Skin of body (tissue), 2 donors: ENCODE results near the gene CT47C1. TPM values are rescaled to one million over a fixed set of nuclear protein-coding genes. Genes with fewer than 3 reads are reported as not detected.
"Not testable (repeated sequence)": the region's sequence is repeated elsewhere in the genome, so short reads cannot be mapped to it uniquely, and the experiment has no call there.

ENCODE experiments used
- DNase-seq: peaks from one replicate; lab custom pipeline; 2025; lab: John Stamatoyannopoulos, UW
- total RNA-seq: library from RNA; depleted of rRNA; stranded (reverse); fragments of >200 nt; gene quantifications from one replicate; pipeline ENCODE4 v1.2.3, GENCODE V29; 2014

Gene CT47C1
- not detected for total RNA-seq

DNA sequence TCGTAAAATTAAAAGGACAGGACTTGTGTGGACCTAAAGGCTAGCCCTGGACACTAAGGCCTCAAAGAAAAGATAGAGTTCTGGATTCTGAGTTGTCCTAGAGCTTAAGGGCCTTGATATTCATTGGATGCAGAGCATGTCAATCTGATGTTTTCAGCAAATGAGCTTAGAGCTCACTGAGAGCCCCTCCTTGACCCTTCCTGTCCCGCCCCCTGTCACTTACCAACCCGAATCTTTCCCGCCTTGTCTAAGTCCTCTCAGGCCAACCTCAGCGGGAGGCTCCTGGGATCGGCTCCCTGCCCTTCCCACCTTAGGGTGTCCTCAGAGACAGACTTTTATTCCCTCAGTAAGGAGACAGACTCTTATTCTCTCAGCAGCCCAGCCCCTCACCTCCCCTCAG lies at the start of gene CT47C1:
CT47C1 (plus strand) TSS at position 250 of the 400 bp plus-strand sequence. CDS start 233 bp downstream, outside the sequence.
- DNase-seq, result no peak

DNA sequence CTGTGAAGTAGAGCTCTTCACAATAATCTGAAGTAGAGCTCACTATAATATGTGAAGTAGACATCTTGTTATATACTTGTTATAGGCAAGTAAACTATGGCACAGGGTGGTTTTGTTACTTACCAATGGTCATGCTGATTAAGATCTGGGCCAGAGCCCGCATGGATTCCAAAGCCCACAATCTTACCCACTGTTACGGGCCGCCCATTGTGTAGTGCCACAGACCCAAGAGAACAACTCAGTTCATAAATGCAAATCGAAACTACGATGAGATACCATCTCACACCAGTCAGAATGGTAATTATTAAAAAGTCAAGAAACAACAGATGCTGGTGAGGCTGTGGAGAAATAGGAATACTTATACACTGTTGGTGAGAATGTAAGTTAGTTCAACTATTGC lies 46.9 kb upstream of the CT47C1 start:
- DNase-seq, result no peak

DNA sequence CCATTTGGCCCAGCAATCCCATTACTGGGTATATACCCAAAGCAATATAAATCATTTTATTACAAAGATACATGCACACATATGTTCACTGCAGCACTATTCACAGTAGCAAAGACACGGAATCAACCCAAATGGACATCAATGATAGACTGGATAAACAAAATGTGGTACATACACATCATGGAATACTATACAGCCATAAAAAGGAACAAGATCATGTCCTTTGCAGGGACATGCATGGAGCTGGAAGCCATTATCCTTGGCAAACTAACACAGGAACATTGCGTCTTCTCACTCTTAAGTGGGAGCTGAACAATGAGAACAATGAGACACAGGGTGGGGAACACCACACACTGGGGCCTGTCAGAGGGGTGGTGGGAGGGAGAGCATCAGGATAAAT lies 46.4 kb upstream of the CT47C1 start:
- DNase-seq, result not testable (repeated sequence)

DNA sequence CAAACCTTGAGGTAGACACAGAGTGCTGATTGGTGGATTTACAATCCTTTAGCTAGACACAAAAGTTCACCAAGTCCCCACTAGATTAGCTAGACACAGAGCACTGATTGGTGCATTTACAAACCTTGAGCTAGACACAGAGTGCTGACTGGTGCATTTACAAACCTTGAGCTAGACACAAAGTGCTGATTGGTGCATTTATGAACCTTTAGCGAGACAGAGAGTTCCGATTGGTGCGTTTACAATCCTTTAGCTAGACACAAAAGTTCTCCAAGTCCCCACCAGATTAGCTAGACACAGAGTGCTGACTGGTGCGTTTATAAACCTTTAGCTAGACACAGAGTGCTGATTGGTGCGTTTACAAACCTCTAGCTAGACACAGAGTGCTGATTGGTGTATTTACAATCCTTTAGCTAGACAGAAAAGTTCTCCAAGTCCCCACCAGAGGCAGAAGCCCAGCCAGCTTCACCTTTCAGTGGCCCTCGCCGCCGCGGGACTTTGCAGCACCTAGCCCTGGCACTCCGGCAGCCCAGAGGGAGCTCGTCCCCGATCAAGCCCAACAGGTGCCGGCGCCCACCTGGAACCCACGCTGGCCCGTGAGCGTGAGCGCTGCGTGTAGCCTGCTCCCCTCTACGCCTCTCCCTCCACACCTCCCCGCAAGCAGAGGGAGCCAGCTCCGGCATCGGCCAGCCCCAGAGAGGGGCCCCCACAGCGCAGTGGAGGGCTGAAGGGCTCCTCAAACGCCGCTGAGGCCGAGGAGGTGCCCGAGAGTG lies 44.6 kb upstream of the CT47C1 start:
- DNase-seq, result not testable (repeated sequence)

DNA sequence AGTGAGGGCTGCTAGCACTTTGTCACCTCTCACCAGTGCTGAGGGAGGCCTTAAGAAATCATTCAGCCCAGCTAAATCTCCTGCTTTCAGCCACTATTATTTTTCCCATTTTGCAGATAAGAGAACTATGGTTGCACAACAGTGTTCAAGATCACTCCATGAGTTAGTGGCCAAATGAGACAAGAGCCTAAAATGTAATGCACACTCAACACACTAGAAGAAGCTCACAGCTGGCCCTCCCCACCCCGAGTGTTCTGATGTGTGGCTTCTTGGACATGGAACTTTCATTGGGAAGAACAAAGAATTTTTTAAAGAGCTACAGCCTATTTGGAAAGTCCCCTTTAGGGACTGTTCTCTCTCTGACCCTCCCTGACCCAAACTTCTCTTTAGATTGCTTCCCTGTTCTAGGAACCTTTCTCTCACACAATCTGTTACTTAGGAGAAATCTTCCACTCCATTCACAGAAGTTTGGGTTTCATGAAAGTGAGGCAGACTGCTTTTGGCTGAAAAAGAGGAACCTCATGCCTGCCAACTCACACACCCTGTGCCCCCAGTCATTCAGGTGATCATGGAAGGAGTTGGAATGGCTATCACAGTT lies 44.0 kb upstream of the CT47C1 start:
- DNase-seq, result no peak

DNA sequence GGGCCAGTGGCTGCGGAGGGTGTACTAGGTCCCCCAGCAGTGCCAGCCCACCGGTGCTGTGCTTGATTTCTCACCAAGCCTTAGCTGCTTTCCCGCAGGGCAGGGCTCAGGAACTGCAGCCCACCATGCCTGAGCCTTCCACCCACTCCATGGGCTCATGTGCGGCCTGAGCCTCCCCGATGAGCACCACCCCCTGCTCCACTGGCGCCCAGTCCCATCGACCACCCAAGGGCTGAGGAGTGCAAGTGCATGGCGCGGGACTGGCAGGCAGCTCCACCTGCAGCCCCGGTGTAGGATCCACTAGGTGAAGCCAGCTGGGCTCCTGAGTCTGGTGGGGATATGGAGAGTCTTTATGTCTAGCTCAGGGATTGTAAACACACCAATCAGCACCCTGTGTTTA lies 43.1 kb upstream of the CT47C1 start:
- DNase-seq, result not testable (repeated sequence)

DNA sequence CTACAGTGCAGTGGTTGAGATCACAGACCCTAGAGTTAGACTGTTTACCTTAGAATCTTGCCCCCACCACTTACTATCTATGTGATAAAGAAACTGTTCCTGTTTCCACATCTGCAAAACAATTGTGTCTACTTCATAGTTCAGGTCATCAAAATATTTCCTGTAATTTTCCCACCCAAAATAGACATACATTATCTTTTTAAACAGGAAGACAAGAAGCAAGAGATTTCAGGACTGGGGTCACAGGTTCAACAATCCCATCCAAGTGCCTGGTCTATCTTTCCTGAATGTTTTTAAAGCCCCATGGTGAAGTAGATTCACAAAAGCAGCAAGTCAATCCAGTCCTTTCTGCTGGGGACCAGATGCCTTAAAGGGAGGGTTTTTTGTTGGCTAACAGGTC lies 41.8 kb upstream of the CT47C1 start:
- DNase-seq, result no peak

DNA sequence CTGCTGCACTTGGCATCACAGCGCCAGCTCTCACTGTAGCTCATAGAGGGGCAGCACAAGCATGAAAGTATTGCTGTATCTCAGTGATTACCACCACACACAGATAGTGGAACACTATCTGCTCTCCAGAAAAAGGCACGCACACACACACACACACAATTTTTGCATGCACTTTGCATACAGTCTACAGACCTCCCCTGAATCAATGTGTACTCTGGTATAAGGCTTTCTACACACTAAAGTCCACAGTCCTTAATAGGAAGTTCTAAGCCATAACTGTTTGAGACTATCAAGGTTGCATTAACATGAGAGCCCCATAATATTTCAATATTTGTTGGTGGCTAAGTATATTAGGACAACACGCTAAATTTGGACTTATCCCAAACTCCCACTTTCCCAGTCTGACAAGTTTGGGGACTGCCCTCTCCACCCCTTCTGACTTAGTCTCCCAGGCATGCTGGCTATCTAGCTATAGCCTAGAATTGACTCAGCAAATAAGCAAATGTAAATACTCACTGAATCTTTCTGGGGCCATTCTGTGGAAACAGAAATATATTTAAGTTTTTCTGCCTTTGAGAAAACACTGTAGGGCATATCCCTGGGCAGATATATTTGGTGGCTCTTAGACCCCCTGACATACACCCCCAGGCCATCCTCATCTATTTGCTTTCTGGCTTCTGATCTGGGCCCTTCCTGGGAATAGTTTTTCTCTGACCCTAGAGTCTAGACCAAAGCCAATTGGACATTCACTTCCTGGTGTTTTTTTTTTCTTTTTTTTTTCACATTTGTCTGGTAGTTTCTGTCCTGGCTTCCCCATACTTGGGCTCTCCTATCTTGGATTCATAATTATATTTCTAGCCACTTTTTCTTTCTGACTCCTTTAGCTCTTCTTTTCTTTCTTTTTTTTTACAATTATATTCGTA lies 36.4 kb upstream of the CT47C1 start:
- DNase-seq, result no peak

DNA sequence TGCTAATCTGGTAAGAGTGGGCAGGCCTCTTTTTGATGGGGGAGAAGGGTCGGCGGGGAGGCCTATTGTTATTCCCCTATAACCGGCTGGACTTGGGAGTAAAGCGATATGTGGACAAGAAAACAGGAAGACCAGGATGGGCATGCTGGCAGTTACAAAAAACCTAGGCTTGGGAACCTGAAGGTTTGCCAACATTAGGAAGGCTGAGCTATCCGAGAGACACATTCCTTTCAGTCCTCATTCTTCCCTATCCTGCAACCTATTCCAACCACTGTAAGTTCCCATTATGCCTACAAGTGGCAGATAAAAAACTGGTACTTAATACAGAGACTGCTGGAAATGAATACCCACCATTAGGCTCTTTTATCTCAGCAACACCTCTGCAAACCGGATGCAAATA lies 32.4 kb upstream of the CT47C1 start:
- DNase-seq, result no peak

DNA sequence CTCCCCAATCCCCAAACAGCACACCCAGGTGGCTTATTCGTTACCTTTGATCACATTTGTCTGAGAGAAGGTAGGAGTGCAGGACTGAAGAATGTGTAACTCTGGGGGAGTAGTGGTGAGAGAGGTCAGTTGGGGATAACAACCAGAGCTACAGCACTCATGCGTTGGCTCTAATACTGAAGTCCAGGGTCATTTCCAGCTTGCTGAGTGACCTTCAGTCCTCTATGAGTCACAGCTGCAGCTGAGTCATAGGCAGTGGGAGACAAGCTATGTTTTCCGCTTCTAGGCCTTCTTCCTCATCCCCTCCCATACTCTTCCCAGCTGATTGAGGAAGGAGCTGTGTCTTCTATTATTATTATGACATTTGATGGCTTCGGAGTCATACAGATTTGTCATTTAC lies 31.6 kb upstream of the CT47C1 start:
- DNase-seq, result peak; percentile 0

DNA sequence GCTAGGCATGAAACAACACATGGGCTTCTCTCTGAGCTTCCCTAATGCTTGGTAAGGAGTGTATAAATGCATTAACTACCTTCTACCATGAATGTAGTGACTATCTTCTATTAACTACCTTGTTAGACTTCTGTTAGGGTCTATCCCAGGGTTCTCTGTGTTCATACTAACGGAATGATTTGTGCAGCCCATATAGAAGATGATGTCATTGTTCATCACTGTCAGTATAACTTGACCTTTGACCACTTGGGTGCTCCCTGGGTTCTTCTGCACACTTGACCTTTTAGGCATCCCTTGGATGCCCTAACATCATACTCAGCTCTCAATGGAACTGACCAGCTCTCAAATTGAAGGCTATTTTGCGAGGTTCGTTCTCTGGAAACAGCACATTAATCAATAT lies 30.8 kb upstream of the CT47C1 start:
- DNase-seq, result no peak

DNA sequence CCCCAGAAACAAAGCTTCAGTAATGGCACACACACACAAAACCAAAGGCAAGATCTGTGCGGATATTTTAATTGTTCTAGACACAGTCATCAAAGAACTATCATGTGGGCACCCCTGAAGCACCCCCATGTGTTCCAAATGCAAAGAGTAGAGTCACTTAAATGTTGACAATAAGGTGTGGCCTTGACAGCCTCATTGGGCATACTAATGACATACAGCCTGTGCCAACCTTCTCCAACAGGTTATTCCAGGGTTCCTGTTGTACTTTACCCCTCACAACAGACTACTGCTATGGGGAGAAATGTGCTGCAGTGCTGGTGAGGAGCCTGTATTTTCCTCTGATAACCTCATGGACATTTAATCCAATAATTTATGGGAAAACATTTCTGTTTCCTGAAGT lies 29.8 kb upstream of the CT47C1 start:
- no peak for DNase-seq

DNA sequence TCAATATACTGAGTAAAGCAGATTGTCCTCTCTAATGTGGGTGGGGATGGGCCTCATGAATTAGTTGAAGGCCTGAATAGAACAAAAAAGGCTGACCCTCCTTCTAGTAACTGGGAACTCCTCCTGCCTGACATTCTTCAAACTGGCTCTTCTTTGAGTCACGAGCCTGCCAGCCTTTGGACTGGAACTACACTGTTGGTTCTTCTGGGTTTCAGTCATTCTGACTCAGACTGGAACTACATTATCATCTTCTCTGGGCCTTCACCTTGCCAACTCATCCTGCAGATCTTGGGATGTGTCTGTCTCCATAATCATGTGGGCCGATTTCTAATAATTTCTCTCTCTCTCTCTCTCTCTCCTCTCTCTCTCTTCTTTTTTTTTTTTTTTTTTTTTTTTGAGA lies 26.9 kb upstream of the CT47C1 start:
- DNase-seq, result no peak

DNA sequence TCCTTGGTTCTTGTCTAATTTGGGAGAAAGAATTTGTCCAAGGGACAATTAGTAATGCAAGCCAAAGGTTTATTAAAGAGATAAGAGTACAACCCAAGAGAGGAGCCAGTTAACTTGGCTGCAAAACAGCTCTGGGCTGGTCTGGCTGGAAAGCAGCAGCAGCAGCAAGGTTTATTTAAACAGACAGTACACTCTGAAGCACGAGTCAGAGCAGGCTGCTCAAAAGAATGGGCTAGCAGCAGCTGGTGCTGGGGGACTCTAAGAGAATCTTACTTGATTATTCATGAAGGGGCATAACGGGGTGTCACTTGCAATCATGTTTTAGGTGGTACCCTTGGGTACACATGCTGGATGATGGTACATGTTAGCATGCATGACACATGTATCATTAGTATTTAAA lies 17.1 kb upstream of the CT47C1 start:
- DNase-seq, result no peak

DNA sequence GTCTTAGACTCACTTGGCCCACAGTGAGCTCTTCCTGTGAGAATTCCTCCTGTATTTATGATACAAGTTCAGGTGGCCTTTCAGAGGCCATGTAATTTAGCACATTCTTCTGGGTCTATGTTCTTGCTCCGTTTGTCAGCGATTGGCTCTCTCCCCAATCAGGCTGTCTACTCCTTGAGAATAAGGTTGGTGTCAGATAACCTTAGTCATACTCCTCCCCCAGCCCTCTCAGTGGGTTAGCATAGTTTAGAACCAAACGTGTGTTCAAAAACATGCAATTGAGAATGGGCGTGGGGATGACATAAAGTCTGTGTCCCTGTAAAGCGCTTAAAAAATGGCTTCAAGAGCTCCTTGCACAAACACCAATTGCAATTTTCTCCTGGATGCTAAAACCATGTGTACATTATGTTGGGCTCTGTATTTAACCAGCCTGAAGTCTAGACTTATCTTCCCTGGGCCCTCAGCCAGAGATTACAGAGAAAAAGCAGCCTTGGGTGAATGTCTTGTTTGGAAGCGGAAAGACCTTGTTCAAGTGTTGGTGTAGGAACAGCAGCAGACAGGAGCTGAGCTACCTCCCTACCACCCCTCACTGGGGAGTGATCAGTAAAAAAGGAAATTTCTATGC lies 9.9 kb upstream of the CT47C1 start:
- no peak for DNase-seq

DNA sequence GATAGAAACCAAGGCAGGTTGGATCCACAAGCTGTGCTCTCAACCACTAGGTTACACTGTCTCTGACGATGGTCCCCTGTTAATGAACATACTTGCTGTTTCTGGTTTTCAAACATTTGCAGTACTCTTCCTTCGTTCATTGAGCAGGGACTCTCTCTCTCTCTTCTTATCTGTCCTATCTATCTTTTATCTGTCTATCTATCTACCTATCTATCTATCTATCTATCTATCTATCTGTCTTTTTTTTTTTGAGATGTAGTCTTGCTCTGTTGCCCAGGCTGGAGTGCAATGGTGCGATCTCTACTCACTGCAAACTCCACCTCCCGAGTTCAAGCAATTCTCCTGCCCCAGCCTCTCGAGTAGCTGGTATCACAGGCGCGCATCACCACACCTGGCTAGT lies 9.4 kb upstream of the CT47C1 start:
- no peak for DNase-seq

DNA sequence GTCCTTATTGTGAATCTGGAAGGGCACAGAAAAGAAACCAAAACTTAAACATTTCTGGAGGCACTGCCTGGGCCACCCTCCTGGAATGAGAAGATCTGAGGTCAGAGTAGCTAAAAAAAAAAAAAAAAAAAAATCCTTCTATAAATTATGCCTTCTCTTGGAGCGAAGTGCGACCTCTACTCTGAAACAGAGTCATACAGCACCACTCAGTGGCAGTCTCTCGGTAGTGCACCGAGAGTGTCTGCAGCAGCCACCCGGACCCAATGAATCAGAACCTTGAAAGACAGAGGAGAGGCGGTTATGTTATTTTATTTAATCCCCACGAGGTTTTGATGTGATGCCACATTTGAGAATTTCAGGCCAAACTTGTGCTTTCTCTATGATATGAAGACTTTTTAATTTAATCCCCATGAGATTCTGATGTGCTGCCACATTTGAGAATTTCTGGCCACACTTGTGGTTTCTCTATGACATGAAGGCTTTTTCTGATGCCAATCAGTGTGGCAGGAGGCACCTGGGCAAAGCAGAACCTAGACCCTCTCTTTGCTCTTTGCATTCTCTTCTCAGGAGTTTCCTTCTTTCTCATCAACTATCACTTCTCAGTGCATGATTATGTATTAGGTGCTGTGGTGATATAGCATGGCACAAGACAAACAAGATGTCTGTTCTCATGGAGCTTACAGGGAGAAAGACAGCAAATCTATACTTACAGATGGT lies 5.6 kb upstream of the CT47C1 start:
- DNase-seq, result no peak

DNA sequence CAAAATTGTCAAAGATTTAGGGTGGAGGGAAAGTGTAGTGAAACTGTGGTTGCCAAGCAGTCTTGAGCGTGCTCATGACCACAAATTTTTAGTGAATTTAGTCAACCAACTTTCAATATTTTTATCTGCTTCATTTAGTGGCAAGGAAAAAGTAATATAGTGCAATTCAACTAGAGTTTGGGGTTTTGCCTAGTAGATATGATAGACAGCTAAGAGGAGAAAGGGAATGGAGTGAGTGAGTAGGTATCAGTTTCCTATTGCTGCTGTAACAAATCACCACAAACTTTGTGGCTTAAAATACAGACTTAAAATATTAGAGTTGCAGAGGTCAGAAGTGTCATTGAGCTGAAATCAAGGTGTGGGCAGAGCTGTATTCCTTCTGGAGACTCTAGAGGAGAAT lies 3.7 kb upstream of the CT47C1 start:
- no peak for DNase-seq

DNA sequence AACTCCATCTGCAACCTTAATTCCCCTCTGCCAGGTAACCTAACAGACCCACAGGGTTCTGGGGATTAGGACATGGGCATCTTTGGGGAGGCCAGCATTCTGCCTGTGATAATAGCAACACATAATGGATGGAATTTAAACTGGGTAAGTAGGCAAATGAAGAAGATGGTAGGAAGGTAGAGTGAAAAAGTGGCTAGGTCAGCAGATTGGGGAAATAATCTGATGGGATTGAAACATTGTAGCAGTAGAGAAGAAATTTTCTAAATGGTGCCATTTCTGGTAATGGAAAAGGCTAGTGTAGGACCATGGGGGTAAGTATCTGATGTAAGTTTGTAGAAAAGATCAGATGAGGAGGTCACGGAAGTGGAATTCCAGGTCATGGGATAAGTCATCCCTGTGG lies 3.0 kb upstream of the CT47C1 start:
- DNase-seq, result no peak

DNA sequence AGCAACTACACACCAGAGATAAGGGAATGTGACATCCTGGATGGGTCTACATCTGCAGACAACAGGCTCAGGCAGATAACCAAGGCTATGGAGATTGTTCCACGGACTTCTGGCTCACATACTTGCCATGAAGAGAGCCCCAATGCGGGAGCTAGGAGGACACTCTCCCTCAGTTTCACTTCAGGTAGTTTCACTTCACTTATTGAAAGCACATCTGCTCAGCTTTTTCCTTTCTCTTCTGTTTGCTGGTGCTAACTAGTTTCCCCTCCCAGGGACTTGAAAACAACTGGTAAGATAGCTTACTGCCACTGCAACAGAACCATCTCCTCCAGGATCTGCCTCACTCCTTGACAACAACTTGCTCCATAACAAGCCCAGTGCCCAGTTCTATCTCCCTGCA lies 1.4 kb upstream of the CT47C1 start:
- DNase-seq, result no peak
